H9 (cell line): ENCODE results near the gene SSBP2. TPM values are rescaled to one million over a fixed set of nuclear protein-coding genes. Genes with fewer than 3 reads are reported as not detected.

Experiments
- DNase-seq: peaks from one replicate; pipeline ENCODE4 v3.0.0-alpha.2; 2017
- H2AFZ ChIP-seq: one replicate; pipeline ENCODE4 v1.6.1; 2013; ENCODE audit warnings: mild to moderate bottlenecking, low read length, control low read depth, moderate library complexity
- H2AK5ac ChIP-seq: 2 replicates; pipeline ENCODE4 v1.6.1; 2013; ENCODE audit warnings: low read length, control low read depth, mixed read lengths; ENCODE audit not compliant: insufficient read length
- H2BK120ac ChIP-seq: one replicate; pipeline ENCODE4 v1.6.1; 2013; ENCODE audit warnings: low read depth, mild to moderate bottlenecking, low read length, control low read depth, inconsistent platforms; ENCODE audit not compliant: poor library complexity, severe bottlenecking
- H2BK12ac ChIP-seq: 2 replicates; pipeline ENCODE4 v1.6.1; 2013; ENCODE audit warnings: low read length, control low read depth, mixed read lengths, low read depth; ENCODE audit not compliant: insufficient read length
- H2BK15ac ChIP-seq: 2 replicates; pipeline ENCODE4 v1.6.1; 2013; ENCODE audit warnings: low read depth, low read length, control low read depth
- H2BK20ac ChIP-seq: one replicate; pipeline ENCODE4 v1.6.1; 2013; ENCODE audit warnings: low read depth, mild to moderate bottlenecking, low read length, control low read depth, inconsistent platforms; ENCODE audit not compliant: poor library complexity, severe bottlenecking
- H2BK5ac ChIP-seq: 2 replicates; pipeline ENCODE4 v1.6.1; 2013; ENCODE audit warnings: low read length, control low read depth, mixed read lengths; ENCODE audit not compliant: insufficient read length
- H3K14ac ChIP-seq: 2 replicates; pipeline ENCODE4 v1.6.1; 2013; ENCODE audit warnings: low read length, control low read depth; ENCODE audit not compliant: insufficient read depth
- H3K18ac ChIP-seq: 2 replicates; pipeline ENCODE4 v1.6.1; 2013; ENCODE audit warnings: low read depth, mild to moderate bottlenecking, mixed read lengths, low read length, control low read depth; ENCODE audit not compliant: insufficient read length
- H3K23ac ChIP-seq: 2 replicates; pipeline ENCODE4 v1.6.1; 2013; ENCODE audit warnings: low read length, control low read depth, mixed read lengths, low read depth; ENCODE audit not compliant: insufficient read length
- H3K23me2 ChIP-seq: 2 replicates; pipeline ENCODE4 v1.6.1; 2013; ENCODE audit warnings: low read depth, mild to moderate bottlenecking, mixed read lengths, low read length, control low read depth; ENCODE audit not compliant: insufficient read length, poor library complexity, severe bottlenecking
- H3K27ac ChIP-seq: 2 replicates; pipeline ENCODE4 v1.5.1; 2013; ENCODE audit warnings: low read length, control low read depth, mixed read lengths, low read depth; ENCODE audit not compliant: insufficient read length
- H3K27me3 ChIP-seq: 2 replicates; pipeline ENCODE4 v1.6.1; 2013; ENCODE audit warnings: low read length, control low read depth, inconsistent platforms; ENCODE audit not compliant: insufficient read depth
- H3K4ac ChIP-seq: 2 replicates; pipeline ENCODE4 v1.6.1; 2013; ENCODE audit warnings: low read depth, mild to moderate bottlenecking, control low read depth, inconsistent platforms, low read length, moderate library complexity
- H3K4me1 ChIP-seq: 2 replicates; pipeline ENCODE4 v1.6.1; 2013; ENCODE audit warnings: low read length, control low read depth, inconsistent platforms; ENCODE audit not compliant: insufficient read depth
- H3K4me2 ChIP-seq: 2 replicates; pipeline ENCODE4 v1.6.1; 2013; ENCODE audit warnings: low read length, control low read depth, mixed read lengths; ENCODE audit not compliant: insufficient read length, insufficient read depth
- H3K56ac ChIP-seq: 2 replicates; pipeline ENCODE4 v1.6.1; 2013; ENCODE audit warnings: low read depth, mild to moderate bottlenecking, mixed read lengths, low read length, control low read depth; ENCODE audit not compliant: insufficient read length
- H3K79me1 ChIP-seq: 2 replicates; pipeline ENCODE4 v1.6.1; 2013; ENCODE audit warnings: low read depth, mild to moderate bottlenecking, moderate library complexity, low read length, control low read depth, inconsistent platforms; ENCODE audit not compliant: insufficient read depth, poor library complexity, severe bottlenecking
- H3K79me2 ChIP-seq: 2 replicates; pipeline ENCODE4 v1.6.1; 2013; ENCODE audit warnings: low read length, control low read depth, inconsistent platforms; ENCODE audit not compliant: insufficient read depth
- H3K9ac ChIP-seq: 2 replicates; pipeline ENCODE4 v1.6.1; 2013; ENCODE audit warnings: low read length, control low read depth, mixed read lengths; ENCODE audit not compliant: insufficient read length; ENCODE audit errors: extremely low read depth
- H3K9me3 ChIP-seq: one replicate; pipeline ENCODE4 v1.6.1; 2013; ENCODE audit warnings: low read depth, low read length, inconsistent platforms; ENCODE audit not compliant: control insufficient read depth
- H3T11ph ChIP-seq: one replicate; pipeline ENCODE4 v1.6.1; 2013; ENCODE audit warnings: mild to moderate bottlenecking, low read length, control low read depth, inconsistent platforms
- H4K20me1 ChIP-seq: one replicate; pipeline ENCODE4 v1.6.1; 2013; ENCODE audit not compliant: control insufficient read depth, insufficient read length, insufficient read depth
- H4K5ac ChIP-seq: 2 replicates; pipeline ENCODE4 v1.6.1; 2013; ENCODE audit warnings: low read depth, mild to moderate bottlenecking, mixed read lengths, low read length, control low read depth; ENCODE audit not compliant: insufficient read length
- H4K8ac ChIP-seq: replicated peaks from 2 replicates; pipeline ENCODE4 v1.6.1; 2013; ENCODE audit warnings: low read length, control low read depth, mixed read lengths, low read depth; ENCODE audit not compliant: insufficient read length
- H4K91ac ChIP-seq: 2 replicates; pipeline ENCODE4 v1.6.1; 2013; ENCODE audit warnings: low read depth, mild to moderate bottlenecking, moderate library complexity, mixed read lengths, low read length, control low read depth; ENCODE audit not compliant: insufficient read length
- H3K27ac Mint-ChIP-seq, 3 experiments: 2 replicates in 2 of 3; 3 replicates in 1 of 3; pipeline ENCODE4 v1.8.0; 2020 to 2021; ENCODE audit warnings: mixed read lengths in 3 of 3, mild to moderate bottlenecking in 1 of 3, moderate library complexity in 1 of 3
- H3K27me3 Mint-ChIP-seq: 2 replicates; pipeline ENCODE4 v1.8.0; 2021; ENCODE audit warnings: low read depth, mild to moderate bottlenecking, moderate library complexity, mixed read lengths
- H3K36me3 Mint-ChIP-seq, 3 experiments: 2 replicates in 2 of 3; 3 replicates in 1 of 3; pipeline ENCODE4 v1.8.0; 2020 to 2021; ENCODE audit warnings: low read depth in 3 of 3, mixed read lengths in 3 of 3; ENCODE audit not compliant: insufficient read depth in 1 of 3
- H3K4me1 Mint-ChIP-seq, 2 experiments: 2 replicates each; pipeline ENCODE4 v1.8.0; 2020; ENCODE audit warnings: mixed read lengths in 2 of 2
- H3K4me3 Mint-ChIP-seq, 2 experiments: 2 replicates in 1 of 2; 3 replicates in 1 of 2; pipeline ENCODE4 v1.8.0; 2020 to 2021; ENCODE audit warnings: mild to moderate bottlenecking in 2 of 2, mixed read lengths in 2 of 2, moderate library complexity in 1 of 2
- H3K9me3 Mint-ChIP-seq, 2 experiments: 2 replicates in 1 of 2; 3 replicates in 1 of 2; pipeline ENCODE4 v1.8.0; 2020; ENCODE audit warnings: mild to moderate bottlenecking in 2 of 2, mixed read lengths in 2 of 2, moderate library complexity in 1 of 2
- CTCF ChIP-seq: fragments of 200-600 bp; sonication (generic); conservative IDR thresholded peaks from 3 replicates; pipeline ENCODE4 v1.8.0; 2021; ENCODE audit warnings: antibody characterized with exemption, mild to moderate bottlenecking
- WGBS: extraction: QIAGEN DNeasy Blood & Tissue Kit; methylation state at CpG from one replicate; pipeline ENCODE4 v1.1.7; 2013; ENCODE audit warnings: missing lambda C conversion rate, low lambda C conversion rate, mixed read lengths; ENCODE audit not compliant: insufficient read length; ENCODE audit errors: extremely low coverage; 5-methylcytosine and 5-hydroxymethylcytosine counted together
- total RNA-seq: library from RNA; stranded (reverse); gene quantifications from 2 replicates; pipeline ENCODE4 v1.2.1, GENCODE V29; 2021

The SSBP2 gene
- total RNA-seq, 1 experiment from 2014 or later, result 35.6 TPM

GRCh38 chr5:81388169-81388568 is 362.7 kb downstream of the SSBP2 start:
- TF ChIP-seq CTCF, result no peak
- no peak overlapping the region for H2AK5ac ChIP-seq
- no peak overlapping the region for H3K18ac ChIP-seq
- H4K8ac ChIP-seq, result no peak overlapping the region
- H2BK5ac ChIP-seq, result no peak overlapping the region
- no peaks in the 10 kb centered on the region for H3K79me2 ChIP-seq
- H3T11ph ChIP-seq, result no peak overlapping the region
- Mint-ChIP-seq H3K27me3 (peaks cover 12% of the 10 kb centered on the region), H3K36me3 (no peaks in the 10 kb centered on the region), H3K27ac (no peak overlapping the region), H3K9me3 (no peaks in the 10 kb centered on the region), H3K4me1 (0 out of 4 replicates have a peak, but pooled peaks cover 0 to 2% of the 10 kb centered on the region in 2 experiments), H3K4me3 (no peak overlapping the region)
- no peak overlapping the region for H4K5ac ChIP-seq
- no peak overlapping the region for H2BK120ac ChIP-seq
- H3K14ac ChIP-seq, result no peak overlapping the region
- H3K56ac ChIP-seq, result no peak overlapping the region
- H3K27me3 ChIP-seq, result no peaks in the 10 kb centered on the region
- H3K23ac ChIP-seq, result no peak overlapping the region
- no peak overlapping the region for H2BK20ac ChIP-seq
- no peaks in the 10 kb centered on the region for H3K9me3 ChIP-seq
- no peaks in the 10 kb centered on the region for H3K79me1 ChIP-seq
- H2BK15ac ChIP-seq, result no peak overlapping the region
- H4K20me1 ChIP-seq, result no peaks in the 10 kb centered on the region
- H3K27ac ChIP-seq, result no peak overlapping the region
- WGBS, result no CpG with 5 or more reads among the region's 4 CpGs
- DNase-seq, result no peak
- no peaks in the 10 kb centered on the region for H3K23me2 ChIP-seq
- no peak overlapping the region for H2BK12ac ChIP-seq
- no peak overlapping the region for H2AFZ ChIP-seq
- H3K4me2 ChIP-seq, result no peak overlapping the region
- H3K9ac ChIP-seq, result no peak overlapping the region
- H3K4ac ChIP-seq, result no peak overlapping the region
- no peak overlapping the region for H4K91ac ChIP-seq
- no peaks in the 10 kb centered on the region for H3K4me1 ChIP-seq
